Progenitor cell of endocrine pancreas (in vitro differentiated cells): Measurements from ENCODE around the gene ABCA10. TPM values are rescaled to one million over a fixed set of nuclear protein-coding genes. Genes with fewer than 3 reads are reported as not detected.
"Not testable (repeated sequence)": the region's sequence is repeated elsewhere in the genome, so short reads cannot be mapped to it uniquely, and the experiment has no call there.

Source experiments
- DNase-seq: peaks from one replicate; pipeline ENCODE4 v3.0.0; 2021; ENCODE audit warnings: low spot score; ENCODE audit not compliant: unreplicated experiment
- H3K27ac Mint-ChIP-seq: 2 replicates; pipeline ENCODE4 v1.8.0; 2021; ENCODE audit warnings: mild to moderate bottlenecking, moderate library complexity, mixed read lengths
- H3K27me3 Mint-ChIP-seq: 2 replicates; pipeline ENCODE4 v1.8.0; 2021; ENCODE audit warnings: mixed read lengths
- H3K36me3 Mint-ChIP-seq: 2 replicates; pipeline ENCODE4 v1.8.0; 2022; ENCODE audit warnings: mixed read lengths; ENCODE audit not compliant: insufficient read depth
- H3K4me1 Mint-ChIP-seq: 2 replicates; pipeline ENCODE4 v1.8.0; 2021; ENCODE audit warnings: low read depth, mixed read lengths
- H3K4me3 Mint-ChIP-seq: 2 replicates; pipeline ENCODE4 v1.8.0; 2021; ENCODE audit warnings: low read depth, mild to moderate bottlenecking, moderate library complexity, mixed read lengths
- H3K9me3 Mint-ChIP-seq: 2 replicates; pipeline ENCODE4 v1.8.0; 2021; ENCODE audit warnings: low read depth, mixed read lengths
- total RNA-seq: library from RNA; stranded (reverse); gene quantifications from 2 replicates; pipeline ENCODE4 v1.2.1, GENCODE V29; 2021
- TF ChIP-seq, protein P1 (sequence below): fragments of 200-600 bp; sonication (generic); IDR thresholded peaks from one replicate; pipeline ENCODE4 v1.5.0; 2021; ENCODE audit warnings: antibody characterized with exemption, mild to moderate bottlenecking; ENCODE audit not compliant: unreplicated experiment

ABCA10 gene
- total RNA-seq, 1 donor from 2014 or later = 0.17 TPM

DNA sequence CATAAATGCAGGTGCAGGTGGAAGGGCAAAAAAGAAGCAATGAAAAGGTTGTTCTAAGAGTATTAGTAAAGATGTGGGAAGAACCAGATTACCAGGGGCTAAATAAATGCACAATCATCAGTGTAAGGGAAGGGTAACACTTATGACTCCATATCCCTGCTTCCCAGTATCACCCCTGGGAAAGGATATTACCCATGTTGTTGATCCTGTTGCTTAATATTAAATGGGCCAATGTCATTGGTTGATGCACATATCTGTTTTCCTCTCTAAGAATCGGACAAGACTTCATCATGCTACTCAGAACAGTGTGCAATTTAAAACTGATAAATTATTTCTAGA lies 52.2 kb downstream of the ABCA10 start:
- Mint-ChIP-seq H3K4me3 (no peak overlapping the region), H3K9me3 (no peaks in the 10 kb centered on the region), H3K36me3 (no peaks in the 10 kb centered on the region), H3K27me3 (no peaks in the 10 kb centered on the region), H3K27ac (no peak overlapping the region), H3K4me1 (no peaks in the 10 kb centered on the region)
- TF ChIP-seq, protein P1, sequence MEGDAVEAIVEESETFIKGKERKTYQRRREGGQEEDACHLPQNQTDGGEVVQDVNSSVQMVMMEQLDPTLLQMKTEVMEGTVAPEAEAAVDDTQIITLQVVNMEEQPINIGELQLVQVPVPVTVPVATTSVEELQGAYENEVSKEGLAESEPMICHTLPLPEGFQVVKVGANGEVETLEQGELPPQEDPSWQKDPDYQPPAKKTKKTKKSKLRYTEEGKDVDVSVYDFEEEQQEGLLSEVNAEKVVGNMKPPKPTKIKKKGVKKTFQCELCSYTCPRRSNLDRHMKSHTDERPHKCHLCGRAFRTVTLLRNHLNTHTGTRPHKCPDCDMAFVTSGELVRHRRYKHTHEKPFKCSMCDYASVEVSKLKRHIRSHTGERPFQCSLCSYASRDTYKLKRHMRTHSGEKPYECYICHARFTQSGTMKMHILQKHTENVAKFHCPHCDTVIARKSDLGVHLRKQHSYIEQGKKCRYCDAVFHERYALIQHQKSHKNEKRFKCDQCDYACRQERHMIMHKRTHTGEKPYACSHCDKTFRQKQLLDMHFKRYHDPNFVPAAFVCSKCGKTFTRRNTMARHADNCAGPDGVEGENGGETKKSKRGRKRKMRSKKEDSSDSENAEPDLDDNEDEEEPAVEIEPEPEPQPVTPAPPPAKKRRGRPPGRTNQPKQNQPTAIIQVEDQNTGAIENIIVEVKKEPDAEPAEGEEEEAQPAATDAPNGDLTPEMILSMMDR = no peak
- DNase-seq = no peak

DNA sequence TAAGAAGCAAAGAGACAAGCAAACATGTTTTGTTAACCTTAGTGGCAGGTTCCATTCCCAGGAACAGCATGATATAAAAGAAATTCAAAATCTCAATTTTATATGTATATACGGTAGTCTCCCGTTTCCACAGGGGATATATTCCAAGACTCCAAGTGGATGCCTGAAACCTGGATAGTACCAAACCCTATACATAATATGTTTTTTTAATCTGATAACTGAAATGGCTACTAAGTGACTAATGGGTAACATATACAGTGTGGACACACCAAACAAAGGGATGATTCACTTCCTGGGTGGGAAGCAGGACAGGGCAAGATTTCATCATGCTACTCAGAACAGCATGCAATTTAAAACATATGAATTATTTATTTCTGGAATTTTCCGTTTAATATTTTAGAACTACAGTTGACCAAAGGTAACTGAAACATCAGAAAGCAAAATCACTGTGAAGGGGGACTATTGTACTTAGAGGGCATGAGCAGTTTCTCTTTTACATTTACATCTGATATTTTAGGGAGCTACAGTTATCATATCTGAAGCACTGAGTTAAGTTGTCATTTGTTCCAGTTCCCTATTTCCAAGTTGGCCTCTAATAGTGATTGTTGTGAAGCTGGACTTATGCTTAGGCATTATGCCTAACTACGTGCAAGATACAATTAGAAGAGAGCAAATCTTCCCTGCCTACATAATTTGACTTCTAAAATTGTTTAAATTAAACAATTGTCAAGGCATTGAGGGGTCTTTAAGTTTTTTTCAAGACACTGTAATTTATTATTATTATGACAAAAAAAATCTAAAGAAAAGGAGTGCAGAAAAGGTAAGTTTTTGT lies 52.8 kb downstream of the ABCA10 start:
- Mint-ChIP-seq H3K9me3 (no peaks in the 10 kb centered on the region), H3K36me3 (no peaks in the 10 kb centered on the region), H3K4me1 (no peaks in the 10 kb centered on the region), H3K4me3 (no peak overlapping the region), H3K27ac (no peak overlapping the region), H3K27me3 (no peaks in the 10 kb centered on the region)
- TF ChIP-seq, protein P1 = no peak
- DNase-seq = no peak

DNA sequence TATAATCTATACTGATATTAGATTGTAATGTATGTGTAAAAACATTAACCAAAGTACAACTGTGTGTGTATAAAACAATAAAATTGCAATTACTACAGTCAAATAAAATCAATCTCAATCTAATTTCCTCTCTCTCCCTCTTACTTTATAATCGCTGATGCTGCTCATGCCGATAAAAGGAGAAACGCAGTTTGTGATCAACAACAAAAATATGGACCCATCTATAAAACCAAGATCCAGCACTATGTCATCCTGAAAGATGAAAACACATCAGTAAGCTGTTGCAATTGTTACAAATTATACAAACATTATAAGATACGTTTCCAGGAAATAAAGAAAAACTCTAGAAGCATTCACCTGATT lies 53.4 kb downstream of the ABCA10 start:
- DNase-seq = no peak
- H3K36me3 Mint-ChIP-seq = no peaks in the 10 kb centered on the region
- peaks cover 3% of the 10 kb centered on the region for H3K9me3 Mint-ChIP-seq

DNA sequence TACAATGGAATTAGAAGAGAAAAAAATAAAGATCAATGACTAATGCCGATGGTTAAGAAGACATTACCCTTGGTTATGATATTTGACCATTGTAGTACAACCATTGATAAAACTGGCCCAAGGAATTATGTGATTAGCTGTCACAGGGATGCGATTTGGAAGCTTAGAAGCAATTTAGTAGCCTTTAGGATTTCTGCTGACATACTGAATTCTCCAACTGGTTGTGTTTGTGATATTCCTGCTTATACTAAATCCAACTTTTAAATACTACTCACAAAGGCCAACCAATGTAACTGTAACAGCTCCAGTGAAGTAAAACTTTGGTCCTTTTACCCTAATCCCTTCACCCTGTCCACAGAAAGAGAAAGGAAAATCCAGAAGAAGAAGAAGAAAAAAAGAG lies 55.5 kb downstream of the ABCA10 start:
- H3K4me1 Mint-ChIP-seq = no peaks in the 10 kb centered on the region
- no peak overlapping the region for H3K4me3 Mint-ChIP-seq
- no peak overlapping the region for H3K27ac Mint-ChIP-seq
- H3K27me3 Mint-ChIP-seq = no peaks in the 10 kb centered on the region
- H3K36me3 Mint-ChIP-seq = no peaks in the 10 kb centered on the region
- DNase-seq = no peak
- peaks cover 9% of the 10 kb centered on the region for H3K9me3 Mint-ChIP-seq
- TF ChIP-seq, protein P1 = no peak

More for the DNA sequence above, 53.4 kb downstream of the ABCA10 start:
- Mint-ChIP-seq H3K4me1 (no peaks in the 10 kb centered on the region), H3K4me3 (no peak overlapping the region), H3K27me3 (no peaks in the 10 kb centered on the region), H3K27ac (no peak overlapping the region)
- TF ChIP-seq, protein P1 = no peak

DNA sequence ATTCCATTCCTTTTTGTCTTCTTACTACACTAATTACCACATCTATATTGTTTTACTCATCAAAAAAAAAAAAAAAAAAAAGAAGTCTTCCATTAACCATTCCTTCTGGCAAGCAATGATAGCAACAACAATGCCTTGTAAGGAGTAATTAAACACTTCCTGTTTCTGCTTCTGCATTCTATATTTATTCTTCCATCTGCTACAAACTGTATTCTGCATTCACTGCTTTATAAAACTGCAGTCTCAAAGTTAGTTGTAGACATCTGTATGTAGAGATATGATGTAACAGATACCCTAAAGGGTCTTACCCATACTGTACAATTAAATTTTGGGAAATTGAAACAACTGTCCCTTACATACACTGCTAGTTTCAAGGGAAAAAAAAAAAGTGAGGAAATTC lies 58.2 kb downstream of the ABCA10 start:
- no peak overlapping the region for H3K4me3 Mint-ChIP-seq
- TF ChIP-seq, protein P1 = no peak
- no peaks in the 10 kb centered on the region for H3K4me1 Mint-ChIP-seq
- H3K27me3 Mint-ChIP-seq = no peaks in the 10 kb centered on the region
- no peak for DNase-seq
- H3K36me3 Mint-ChIP-seq = no peaks in the 10 kb centered on the region
- H3K27ac Mint-ChIP-seq = no peak overlapping the region
- H3K9me3 Mint-ChIP-seq = peaks cover 13% of the 10 kb centered on the region

DNA sequence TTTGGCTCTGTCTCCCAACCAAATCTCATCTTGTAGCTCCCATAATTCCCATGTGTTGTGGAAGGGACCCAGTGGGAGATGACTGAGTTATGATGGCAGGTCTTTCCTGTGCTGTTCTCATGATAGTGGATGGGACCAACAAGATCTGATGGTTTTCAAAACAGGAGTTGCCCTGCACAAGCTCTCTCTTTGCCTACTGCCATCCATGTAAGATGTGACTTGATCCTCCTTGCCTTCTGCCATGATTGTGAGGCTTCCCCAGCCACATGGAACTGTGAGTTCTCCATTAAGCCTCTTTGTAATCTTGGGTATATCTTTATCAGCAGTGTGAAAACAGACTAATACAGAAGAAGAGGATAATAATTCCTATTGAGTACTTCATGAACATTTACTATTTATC lies 60.0 kb downstream of the ABCA10 start:
- not testable (repeated sequence) for H3K4me3 Mint-ChIP-seq, H3K36me3 Mint-ChIP-seq, H3K27me3 Mint-ChIP-seq, H3K4me1 Mint-ChIP-seq, H3K27ac Mint-ChIP-seq, DNase-seq
- H3K9me3 Mint-ChIP-seq = peaks cover 13% of the 10 kb centered on the region
